Activated naive CD4-positive, alpha-beta T cell treated with anti-CD3 and anti-CD28 coated beads, Interleukin-2, amount 10 ng/mL, durations not matched to agents 7 days and 5 days (primary cell): ENCODE data around the gene LBHD2.

Experiments used
- CTCF ChIA-PET: fragments of 350-600 bp; sonication (Branson Sonifier 250); formaldehyde crosslinking; loops from one replicate; lab custom pipeline; 2021; ENCODE audit warnings: antibody characterized with exemption; lab: Charles Lee
- DNase-seq: peaks from one replicate; pipeline ENCODE4 v3.0.0-alpha.2; 2020
- H3K27ac Mint-ChIP-seq: one replicate; pipeline ENCODE4 v1.8.0; 2021; ENCODE audit warnings: mild to moderate bottlenecking, moderate library complexity, mixed read lengths
- H3K27me3 Mint-ChIP-seq: one replicate; pipeline ENCODE4 v1.8.0; 2021; ENCODE audit warnings: mild to moderate bottlenecking, mixed read lengths
- H3K36me3 Mint-ChIP-seq: one replicate; pipeline ENCODE4 v1.8.0; 2021; ENCODE audit warnings: mixed read lengths
- H3K4me1 Mint-ChIP-seq: one replicate; pipeline ENCODE4 v1.8.0; 2021; ENCODE audit warnings: mixed read lengths
- H3K4me3 Mint-ChIP-seq: one replicate; pipeline ENCODE4 v1.8.0; 2021; ENCODE audit warnings: mild to moderate bottlenecking, moderate library complexity, mixed read lengths
- H3K9me3 Mint-ChIP-seq: one replicate; pipeline ENCODE4 v1.8.0; 2021; ENCODE audit warnings: mixed read lengths

LBHD2 gene

GRCh38 chr14:103059556-103059955, 24.5 kb upstream of the LBHD2 start:
- Mint-ChIP-seq H3K27ac (no peak overlapping the region), H3K27me3 (peaks cover 75% of the 10 kb centered on the region), H3K9me3 (no peaks in the 10 kb centered on the region), H3K36me3 (no peaks in the 10 kb centered on the region), H3K4me1 (peaks cover 11% of the 10 kb centered on the region), H3K4me3 (no peak overlapping the region)
- no peak for DNase-seq
- CTCF ChIA-PET = no interaction called here

DNA sequence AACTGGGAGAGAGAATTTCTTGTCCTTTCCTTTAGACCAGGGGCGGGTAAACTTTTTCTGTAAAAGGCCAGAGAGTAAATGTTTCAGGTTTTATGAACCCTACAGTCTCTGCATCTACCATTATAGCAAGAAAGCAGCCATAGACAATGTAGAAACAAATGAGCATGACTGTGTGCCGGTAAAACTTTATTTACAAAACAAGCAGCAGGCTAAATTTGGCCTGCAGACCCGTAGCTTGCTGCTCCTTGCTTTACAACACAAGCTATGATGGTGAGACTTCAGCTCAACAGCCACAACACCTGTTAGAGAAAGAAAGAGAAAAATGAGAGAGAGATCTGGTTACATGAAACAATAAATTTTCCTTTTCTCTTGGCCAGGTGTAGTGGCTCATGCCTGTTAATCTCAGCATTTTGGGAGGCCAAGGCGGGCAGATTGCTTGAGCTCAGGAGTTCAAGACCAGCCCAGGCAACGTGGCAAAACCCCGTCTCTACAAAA, 22.5 kb upstream of the LBHD2 start:
- CTCF ChIA-PET = no interaction called here

DNA sequence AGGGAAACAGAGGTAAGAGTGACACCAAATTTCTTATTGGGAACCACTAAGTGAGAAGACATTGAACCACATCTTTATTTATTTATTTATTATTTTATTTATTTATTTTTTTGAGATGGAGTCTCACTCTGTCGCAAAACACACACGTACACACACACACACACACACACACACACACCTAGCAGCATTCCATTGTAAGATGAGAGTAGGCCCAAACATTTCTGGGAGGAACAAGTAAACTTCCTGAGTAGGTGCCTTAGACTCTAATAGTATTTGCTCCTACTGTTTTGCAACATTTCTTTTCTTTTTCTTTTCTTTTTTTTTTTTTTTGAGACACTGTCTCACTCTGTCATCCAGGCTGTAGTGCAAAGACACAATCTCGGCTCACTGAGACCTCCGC, 19.6 kb upstream of the LBHD2 start:
- Mint-ChIP-seq H3K9me3 (no peaks in the 10 kb centered on the region), H3K27me3 (peaks cover 43% of the 10 kb centered on the region), H3K27ac (no peak overlapping the region), H3K4me3 (no peak overlapping the region), H3K36me3 (no peaks in the 10 kb centered on the region), H3K4me1 (no peaks in the 10 kb centered on the region)
- CTCF ChIA-PET = no interaction called here
- no peak for DNase-seq

More for the DNA sequence above, 22.5 kb upstream of the LBHD2 start:
- peaks cover 67% of the 10 kb centered on the region for H3K27me3 Mint-ChIP-seq
- DNase-seq = no peak
- no peak overlapping the region for H3K27ac Mint-ChIP-seq
- no peak overlapping the region for H3K4me3 Mint-ChIP-seq
- H3K9me3 Mint-ChIP-seq = no peaks in the 10 kb centered on the region
- H3K4me1 Mint-ChIP-seq = peaks cover 6% of the 10 kb centered on the region
- H3K36me3 Mint-ChIP-seq = no peaks in the 10 kb centered on the region

DNA sequence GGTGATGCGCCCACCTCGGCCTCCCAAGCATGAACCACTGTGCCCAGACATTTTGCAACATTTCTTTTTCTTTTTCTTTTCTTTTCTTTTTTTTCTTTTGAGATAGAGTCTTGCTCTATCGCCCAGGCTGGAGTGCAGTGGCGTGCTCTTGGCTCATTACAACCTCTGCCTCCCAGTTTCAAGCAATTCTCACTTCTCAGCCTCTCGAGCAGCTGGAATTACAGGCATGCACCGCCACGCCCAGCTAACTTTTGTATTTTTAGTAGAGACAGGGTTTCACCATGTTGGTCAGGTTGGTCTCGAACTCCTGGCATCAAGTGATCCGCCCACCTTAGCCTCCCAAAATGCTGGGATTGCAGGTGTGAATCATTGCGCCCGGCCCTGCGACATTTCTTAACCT, 19.0 kb upstream of the LBHD2 start:
- no peaks in the 10 kb centered on the region for H3K4me1 Mint-ChIP-seq
- H3K4me3 Mint-ChIP-seq = no peak overlapping the region
- peaks cover 38% of the 10 kb centered on the region for H3K27me3 Mint-ChIP-seq
- CTCF ChIA-PET = no interaction called here
- no peak overlapping the region for H3K27ac Mint-ChIP-seq
- H3K9me3 Mint-ChIP-seq = no peaks in the 10 kb centered on the region
- no peak for DNase-seq
- H3K36me3 Mint-ChIP-seq = no peaks in the 10 kb centered on the region

GRCh38 chr14:103065861-103066260, 18.1 kb upstream of the LBHD2 start:
- peaks cover 29% of the 10 kb centered on the region for H3K27me3 Mint-ChIP-seq

GRCh38 chr14:103066399-103066798, 17.6 kb upstream of the LBHD2 start:
- Mint-ChIP-seq H3K36me3 (no peaks in the 10 kb centered on the region), H3K27ac (no peak overlapping the region), H3K9me3 (no peaks in the 10 kb centered on the region), H3K4me1 (no peaks in the 10 kb centered on the region), H3K27me3 (peaks cover 27% of the 10 kb centered on the region), H3K4me3 (no peak overlapping the region)
- no peak for DNase-seq
- CTCF ChIA-PET = no interaction called here

More at GRCh38 chr14:103065861-103066260, 18.1 kb upstream of the LBHD2 start:
- Mint-ChIP-seq H3K4me1 (no peaks in the 10 kb centered on the region), H3K4me3 (no peak overlapping the region), H3K27ac (no peak overlapping the region), H3K36me3 (no peaks in the 10 kb centered on the region), H3K9me3 (no peaks in the 10 kb centered on the region)
- no peak for DNase-seq
- CTCF ChIA-PET = no interaction called here

DNA sequence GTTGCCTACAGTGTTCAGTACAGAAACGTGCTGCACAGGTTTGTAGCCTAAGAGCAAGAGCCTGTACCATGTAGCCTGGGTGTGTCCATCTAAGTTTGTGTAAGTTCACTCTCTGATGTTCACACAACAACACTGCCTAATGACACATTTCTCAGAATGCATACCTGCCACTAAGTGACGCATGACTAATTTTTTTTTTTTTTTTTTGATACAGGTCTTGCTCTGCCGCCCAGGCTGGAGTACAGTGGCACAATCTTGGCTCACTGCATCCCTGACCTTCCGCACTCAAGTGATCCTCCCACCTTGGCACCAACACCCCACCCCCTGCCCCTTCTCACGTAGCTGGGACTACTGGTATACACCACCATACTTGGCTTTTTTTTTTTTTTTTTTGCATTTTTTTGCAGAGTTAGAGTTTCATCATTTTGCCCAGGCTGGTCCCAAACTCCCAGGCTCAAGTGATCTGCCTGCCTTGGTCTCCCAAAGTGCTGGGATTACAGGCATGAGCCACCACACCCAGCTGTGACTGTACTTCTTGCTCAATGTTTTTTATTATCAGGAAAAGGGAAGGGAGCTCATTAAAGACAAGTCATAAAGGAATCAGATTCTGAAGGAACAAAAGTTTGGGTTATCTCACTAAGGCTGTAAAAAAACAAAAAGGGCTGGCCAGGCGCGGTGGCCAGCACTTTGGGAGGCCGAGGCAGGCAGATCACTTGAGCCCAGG, 16.6 kb upstream of the LBHD2 start:
- H3K27ac Mint-ChIP-seq = no peak overlapping the region
- H3K4me3 Mint-ChIP-seq = no peak overlapping the region
- no peaks in the 10 kb centered on the region for H3K36me3 Mint-ChIP-seq
- DNase-seq = no peak
- no peaks in the 10 kb centered on the region for H3K9me3 Mint-ChIP-seq
- no peaks in the 10 kb centered on the region for H3K4me1 Mint-ChIP-seq
- peaks cover 18% of the 10 kb centered on the region for H3K27me3 Mint-ChIP-seq
- CTCF ChIA-PET = interaction anchor here (0.7 kb wide), 1 partner anchor 374 kb away, joined by 3 read pairs; no protein-coding TSS in a partner anchor

- Mint-ChIP-seq H3K27ac (no peak overlapping the region), H3K9me3 (no peaks in the 10 kb centered on the region), H3K4me3 (no peak overlapping the region), H3K27me3 (peaks cover 24% of the 10 kb centered on the region), H3K4me1 (no peaks in the 10 kb centered on the region), H3K36me3 (no peaks in the 10 kb centered on the region)
- CTCF ChIA-PET = interaction anchor here (1.2 kb wide), 1 partner anchor 374 kb away, joined by 3 read pairs; no protein-coding TSS in a partner anchor
- DNase-seq = no peak
These were observed 15.5 kb upstream of the LBHD2 start for GRCh38 chr14:103068351-103069073.

GRCh38 chr14:103070263-103070885, 13.6 kb upstream of the LBHD2 start:
- no peaks in the 10 kb centered on the region for H3K4me1 Mint-ChIP-seq
- CTCF ChIA-PET = no interaction called here
- no peak overlapping the region for H3K4me3 Mint-ChIP-seq
- DNase-seq = no peak
- no peak overlapping the region for H3K27ac Mint-ChIP-seq
- peaks cover 27% of the 10 kb centered on the region for H3K27me3 Mint-ChIP-seq
- no peaks in the 10 kb centered on the region for H3K9me3 Mint-ChIP-seq
- H3K36me3 Mint-ChIP-seq = no peaks in the 10 kb centered on the region

DNA sequence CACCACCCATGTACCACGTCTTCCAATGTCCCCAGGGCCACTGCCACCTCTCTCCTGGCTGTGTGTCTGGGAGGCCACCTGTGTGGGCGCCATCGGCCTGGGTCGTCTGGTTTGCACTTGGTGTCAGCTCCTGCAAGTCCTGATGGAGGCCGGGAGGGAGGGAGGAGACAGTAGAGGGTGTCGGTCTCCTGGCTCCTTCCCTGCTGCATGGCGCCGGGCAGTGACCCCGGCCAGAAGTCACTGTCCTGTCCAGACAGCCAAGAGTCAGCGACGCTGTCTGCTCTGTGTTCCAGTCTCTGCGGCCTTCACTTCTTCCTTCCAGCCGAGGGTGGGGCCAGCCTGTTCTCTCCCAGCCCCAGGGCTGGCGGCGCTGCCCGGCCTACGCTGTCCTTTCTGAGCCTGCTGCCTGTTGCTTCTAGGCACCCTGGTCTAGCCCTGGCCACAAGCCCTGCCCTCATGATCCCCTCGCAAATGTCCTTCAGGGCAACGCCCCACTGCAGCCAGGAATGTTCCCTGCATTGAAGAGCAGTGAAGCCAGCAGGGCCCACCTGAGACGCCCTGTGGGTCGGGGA, 13.0 kb upstream of the LBHD2 start:
- H3K9me3 Mint-ChIP-seq = no peaks in the 10 kb centered on the region
- CTCF ChIA-PET = no interaction called here
- no peak for DNase-seq
- no peak overlapping the region for H3K4me3 Mint-ChIP-seq
- no peak overlapping the region for H3K27ac Mint-ChIP-seq
- no peaks in the 10 kb centered on the region for H3K36me3 Mint-ChIP-seq
- peaks cover 30% of the 10 kb centered on the region for H3K27me3 Mint-ChIP-seq
- H3K4me1 Mint-ChIP-seq = no peaks in the 10 kb centered on the region

GRCh38 chr14:103071544-103072251, 12.3 kb upstream of the LBHD2 start:
- Mint-ChIP-seq H3K9me3 (no peaks in the 10 kb centered on the region), H3K27me3 (peaks cover 36% of the 10 kb centered on the region), H3K36me3 (no peaks in the 10 kb centered on the region), H3K27ac (no peak overlapping the region), H3K4me1 (no peaks in the 10 kb centered on the region), H3K4me3 (no peak overlapping the region)
- DNase-seq = peak; percentile 10
- CTCF ChIA-PET = interaction anchor here (0.6 kb wide), 1 partner anchor 152 kb away, joined by 3 read pairs; no protein-coding TSS in a partner anchor

DNA sequence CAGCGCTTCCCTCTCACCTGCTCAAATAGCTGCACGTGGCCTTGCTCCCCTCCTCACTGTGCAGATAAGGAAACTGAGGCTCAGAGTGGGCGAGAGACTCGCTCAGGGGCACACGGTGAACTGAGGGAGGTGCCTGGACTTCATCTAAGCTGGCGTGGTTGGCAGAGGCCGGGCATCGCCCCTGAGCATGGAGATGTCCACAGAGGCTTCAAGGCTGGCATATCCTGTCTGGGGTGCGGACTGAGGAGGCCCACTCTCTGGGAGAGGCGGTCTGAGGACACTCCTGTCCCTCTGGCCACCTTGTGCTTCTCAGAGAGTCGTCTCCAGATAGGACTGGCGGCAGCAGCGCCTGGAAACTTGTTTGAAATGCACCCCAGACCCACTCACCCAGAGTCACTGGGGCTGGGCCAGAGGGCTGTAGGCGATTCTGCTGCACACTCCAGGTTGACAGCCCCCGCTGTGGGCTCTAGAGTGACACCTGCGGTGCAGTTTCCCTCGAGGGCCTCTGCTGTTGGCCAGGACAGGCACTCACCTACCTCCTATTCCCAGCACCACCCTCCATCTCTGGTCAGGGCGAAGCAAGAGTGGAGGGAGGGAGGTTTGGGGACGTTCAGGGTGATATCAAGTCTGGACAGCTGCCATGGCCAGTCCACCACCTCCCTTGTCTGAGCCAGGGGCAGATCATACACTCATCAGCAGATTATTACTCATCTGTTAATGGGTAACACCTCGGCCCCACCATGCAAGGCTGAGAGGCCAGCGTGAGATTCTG, 11.2 kb upstream of the LBHD2 start:
- Mint-ChIP-seq H3K4me1 (no peaks in the 10 kb centered on the region), H3K36me3 (no peaks in the 10 kb centered on the region), H3K4me3 (no peak overlapping the region), H3K27ac (no peak overlapping the region), H3K27me3 (peaks cover 37% of the 10 kb centered on the region), H3K9me3 (no peaks in the 10 kb centered on the region)
- CTCF ChIA-PET = no interaction called here
- DNase-seq = peak; percentile 14

GRCh38 chr14:103073367-103073875, 10.6 kb upstream of the LBHD2 start:
- no peaks in the 10 kb centered on the region for H3K36me3 Mint-ChIP-seq

More at GRCh38 chr14:103073367-103073875, 10.6 kb upstream of the LBHD2 start:
- Mint-ChIP-seq H3K27me3 (peaks cover 40% of the 10 kb centered on the region), H3K9me3 (no peaks in the 10 kb centered on the region), H3K4me1 (no peaks in the 10 kb centered on the region), H3K27ac (no peak overlapping the region), H3K4me3 (no peak overlapping the region)
- DNase-seq = peak; percentile 18
- CTCF ChIA-PET = no interaction called here
